Mesangial cell (primary cell): ENCODE results near the gene PRPF38A. TPM values are rescaled to one million over a fixed set of nuclear protein-coding genes. Genes with fewer than 3 reads are reported as not detected.

ENCODE experiments used
- total RNA-seq: library from RNA; depleted of rRNA; stranded (reverse); fragments of >200 nt; gene quantifications from 2 replicates; pipeline ENCODE4 v1.2.3, GENCODE V29; 2015

The PRPF38A gene
- total RNA-seq, result 8.2 and 14.7 TPM in 2 replicates

GRCh38 chr1:52404116-52404974 lies at the start of gene PRPF38A, which contains the start of gene ORC1:
TSS of gene PRPF38A (plus strand) at chr1:52404602. CDS start at chr1:52404750, 148 bp downstream.
TSS of gene ORC1 (minus strand) at chr1:52404423. CDS start at chr1:52402223, 2,200 bp downstream.

GRCh38 chr1:52365746-52366516 lies 38.5 kb upstream of the PRPF38A start, which contains the start of gene CC2D1B:
TSS of gene CC2D1B (minus strand) at chr1:52366205. CDS start at chr1:52364620, 1,585 bp downstream.

Other genes starting within 250 kb of the PRPF38A start
- gene CC2D1B, start 38.4 kb upstream of the PRPF38A start, total RNA-seq, result 29.3 and 34.0 TPM in 2 replicates
- 1.9 and 17.1 TPM in 2 replicates for gene ORC1, start 179 bp upstream of the PRPF38A start, total RNA-seq
- gene TUT4, start 148.5 kb downstream of the PRPF38A start, total RNA-seq, result 14.3 and 29.9 TPM in 2 replicates
- 55.1 and 59.7 TPM in 2 replicates for gene GPX7, start 197.8 kb downstream of the PRPF38A start, total RNA-seq
- not detected in 2 replicates for gene SHISAL2A, start 228.6 kb downstream of the PRPF38A start, total RNA-seq